A673 (cell line): ENCODE results near the gene NEGR1. TPM values are rescaled to one million over a fixed set of nuclear protein-coding genes. Genes with fewer than 3 reads are reported as not detected.

Experiments
- BruUV-seq: library from RNA; stranded (reverse); fragments of 400-500 nt; replicated peaks from 2 replicates; lab custom pipeline; 2021; lab: Mats Ljungman, UMichigan
- CTCF ChIA-PET: fragments of 300-600 bp; sonication (Branson Sonifier 250); formaldehyde crosslinking; loops from one replicate; lab custom pipeline; 2022; ENCODE audit warnings: antibody characterized with exemption; lab: Charles Lee
- POLR2A ChIA-PET: fragments of 300-600 bp; sonication (Branson Sonifier 250); formaldehyde crosslinking; loops from one replicate; lab custom pipeline; 2022; ENCODE audit warnings: antibody characterized with exemption; ENCODE audit not compliant: low non-redundant PET; lab: Charles Lee
- DNase-seq: peaks from one replicate; pipeline ENCODE4 v3.0.0-alpha.2; 2015; ENCODE audit warnings: low spot score
- H3K27ac ChIP-seq: fragments of 200-600 bp; sonication (generic); 2 replicates; pipeline ENCODE4 v1.5.1; 2016; ENCODE audit warnings: mixed run types, low read depth, mild to moderate bottlenecking, mixed read lengths, antibody characterized with exemption, low read length; ENCODE audit not compliant: poor library complexity, severe bottlenecking
- H3K27me3 ChIP-seq: fragments of 200-600 bp; sonication (generic); replicated peaks from 2 replicates; pipeline ENCODE4 v1.6.1; 2017; ENCODE audit warnings: mixed run types, low read depth, mild to moderate bottlenecking, mixed read lengths, antibody characterized with exemption, low read length; ENCODE audit not compliant: insufficient read depth, poor library complexity
- H3K36me3 ChIP-seq: fragments of 200-600 bp; sonication (generic); 2 replicates; pipeline ENCODE4 v1.6.1; 2016; ENCODE audit warnings: mixed run types, mild to moderate bottlenecking, mixed read lengths, antibody characterized with exemption, low read length; ENCODE audit not compliant: insufficient read depth, poor library complexity, severe bottlenecking
- H3K4me1 ChIP-seq: fragments of 200-600 bp; sonication (generic); 2 replicates; pipeline ENCODE4 v1.6.1; 2017; ENCODE audit warnings: mixed run types, mild to moderate bottlenecking, mixed read lengths, antibody characterized with exemption, low read length; ENCODE audit not compliant: insufficient read depth, poor library complexity, severe bottlenecking
- H3K4me3 ChIP-seq: fragments of 200-600 bp; sonication (generic); 2 replicates; pipeline ENCODE4 v1.5.1; 2016; ENCODE audit warnings: low read depth, mixed run types, mild to moderate bottlenecking, mixed read lengths, low read length; ENCODE audit not compliant: poor library complexity, severe bottlenecking
- H3K9me3 ChIP-seq: fragments of 200-600 bp; sonication (generic); 2 replicates; pipeline ENCODE4 v1.6.1; 2016; ENCODE audit warnings: mixed run types, low read depth, mild to moderate bottlenecking, mixed read lengths, antibody characterized with exemption, low read length; ENCODE audit not compliant: poor library complexity, severe bottlenecking
- CTCF ChIP-seq: fragments of 300-800, 200-600 bp; sonication (generic); conservative IDR thresholded peaks from 2 replicates; pipeline ENCODE4 v1.5.1; 2017; ENCODE audit warnings: low read depth, mild to moderate bottlenecking, antibody characterized with exemption, low read length, moderate library complexity, mixed read lengths
- EZH2 ChIP-seq: fragments of 200-600 bp; sonication (generic); IDR thresholded peaks from 2 replicates; pipeline ENCODE4 v1.6.1; 2017; ENCODE audit warnings: borderline replicate concordance, low read depth, mild to moderate bottlenecking, mixed read lengths, antibody characterized with exemption, low read length; ENCODE audit not compliant: poor library complexity, severe bottlenecking
- intact Hi-C: fragments of 100-400 bp; cut with micrococcal nuclease; formaldehyde crosslinking; loops from one replicate; pipeline ENCODE4 v1.10.0; 2022; ENCODE audit not compliant: unreplicated experiment
- total RNA-seq: library from RNA; stranded (reverse); gene quantifications from 2 replicates; pipeline ENCODE4 v1.2.3, GENCODE V29; 2021

Gene NEGR1
- total RNA-seq, 1 experiment from 2014 or later = 7.6 TPM

GRCh38 chr1:71689635-71690034, 592.7 kb downstream of the NEGR1 start:
- H3K4me3 ChIP-seq = no peak overlapping the region
- H3K4me1 ChIP-seq = no peaks in the 10 kb centered on the region
- CTCF ChIA-PET = no interaction called here
- H3K27ac ChIP-seq = no peak overlapping the region
- no peaks in the 10 kb centered on the region for H3K27me3 ChIP-seq
- no peak for DNase-seq
- POLR2A ChIA-PET = no interaction called here
- no peaks in the 10 kb centered on the region for H3K36me3 ChIP-seq
- no peak for TF ChIP-seq EZH2
- no peak for TF ChIP-seq CTCF
- no TSS peak for BruUV-seq
- no peaks in the 10 kb centered on the region for H3K9me3 ChIP-seq
- intact Hi-C loops = no loop called here

- CTCF ChIA-PET = no interaction called here
- POLR2A ChIA-PET = no interaction called here
Observed at GRCh38 chr1:71687376-71687775, 595.0 kb downstream of the NEGR1 start.

GRCh38 chr1:71676979-71677925, 605.1 kb downstream of the NEGR1 start:
- CTCF ChIA-PET = no interaction called here
- H3K27ac ChIP-seq = no peak overlapping the region

More at GRCh38 chr1:71687376-71687775, 595.0 kb downstream of the NEGR1 start:
- Histone ChIP-seq H3K27ac (no peak overlapping the region), H3K9me3 (no peaks in the 10 kb centered on the region), H3K4me1 (no peaks in the 10 kb centered on the region), H3K4me3 (no peak overlapping the region), H3K36me3 (no peaks in the 10 kb centered on the region), H3K27me3 (no peaks in the 10 kb centered on the region)
- intact Hi-C loops = no loop called here
- DNase-seq = no peak
- no peak for TF ChIP-seq CTCF
- no peak for TF ChIP-seq EZH2
- BruUV-seq = no TSS peak

More at GRCh38 chr1:71676979-71677925, 605.1 kb downstream of the NEGR1 start:
- BruUV-seq = no TSS peak
- TF ChIP-seq CTCF = no peak
- no peak for TF ChIP-seq EZH2
- Histone ChIP-seq H3K9me3 (no peaks in the 10 kb centered on the region), H3K27me3 (no peaks in the 10 kb centered on the region), H3K4me1 (peaks cover 17% of the 10 kb centered on the region), H3K4me3 (no peak overlapping the region), H3K36me3 (no peaks in the 10 kb centered on the region)
- POLR2A ChIA-PET = no interaction called here
- DNase-seq = peak; percentile 74
- intact Hi-C loops = no loop called here
